Esophagus (tissue), 2 donors: Measurements from ENCODE around the gene S100P. TPM values are rescaled to one million over a fixed set of nuclear protein-coding genes. Genes with fewer than 3 reads are reported as not detected.
"Not testable (repeated sequence)": the region's sequence is repeated elsewhere in the genome, so short reads cannot be mapped to it uniquely, and the experiment has no call there.

Experiments used
- H3K27ac ChIP-seq, 2 donors: one replicate each; pipeline ENCODE4 v1.5.1; 2013; ENCODE audit warnings: low read depth in 2 of 2, mild to moderate bottlenecking in 2 of 2, inconsistent platforms in 1 of 2, low read length in 1 of 2, moderate library complexity in 1 of 2
- H3K27me3 ChIP-seq, 2 donors: one replicate each; pipeline ENCODE4 v1.6.1; 2013; ENCODE audit warnings: low read length in 2 of 2, control low read depth in 1 of 2, mild to moderate bottlenecking in 1 of 2; ENCODE audit not compliant: insufficient read depth in 2 of 2, control insufficient read depth in 1 of 2
- H3K36me3 ChIP-seq, 2 donors: one replicate each; pipeline ENCODE4 v1.6.1; 2013; ENCODE audit warnings: low read length in 1 of 2; ENCODE audit not compliant: control insufficient read depth in 2 of 2, insufficient read depth in 2 of 2
- H3K4me1 ChIP-seq, 2 donors: one replicate each; pipeline ENCODE4 v1.6.1; 2013; ENCODE audit warnings: low read length in 1 of 2; ENCODE audit not compliant: control insufficient read depth in 2 of 2, insufficient read depth in 2 of 2
- H3K4me3 ChIP-seq, 2 donors: one replicate each; pipeline ENCODE4 v1.5.1; 2013; ENCODE audit warnings: low read length in 2 of 2, mild to moderate bottlenecking in 2 of 2, low read depth in 1 of 2, moderate library complexity in 1 of 2
- H3K9me3 ChIP-seq, 2 donors: one replicate each; pipeline ENCODE4 v1.6.1; 2013; ENCODE audit warnings: mild to moderate bottlenecking in 2 of 2, low read depth in 1 of 2, low read length in 1 of 2, moderate library complexity in 1 of 2; ENCODE audit not compliant: control insufficient read depth in 2 of 2, insufficient read depth in 1 of 2
- WGBS, 2 donors: extraction: QIAGEN DNeasy Blood & Tissue Kit; methylation state at CpG; one replicate each; pipeline ENCODE4 v1.1.7; 2013; 5-methylcytosine and 5-hydroxymethylcytosine counted together
- polyA plus RNA-seq, 2 donors: library from polyadenylated mRNA; stranded (reverse); fragments of 200-250 nt; gene quantifications; one replicate each; pipeline ENCODE4 v1.2.3, GENCODE V29; 2013
- donor health status: healthy with polysubstance abuse.
- donor health status: Bipolar disorder and iron deficiency.

S100P gene
- polyA plus RNA-seq, 2 donors, result 60.0 to 290 TPM

DNA sequence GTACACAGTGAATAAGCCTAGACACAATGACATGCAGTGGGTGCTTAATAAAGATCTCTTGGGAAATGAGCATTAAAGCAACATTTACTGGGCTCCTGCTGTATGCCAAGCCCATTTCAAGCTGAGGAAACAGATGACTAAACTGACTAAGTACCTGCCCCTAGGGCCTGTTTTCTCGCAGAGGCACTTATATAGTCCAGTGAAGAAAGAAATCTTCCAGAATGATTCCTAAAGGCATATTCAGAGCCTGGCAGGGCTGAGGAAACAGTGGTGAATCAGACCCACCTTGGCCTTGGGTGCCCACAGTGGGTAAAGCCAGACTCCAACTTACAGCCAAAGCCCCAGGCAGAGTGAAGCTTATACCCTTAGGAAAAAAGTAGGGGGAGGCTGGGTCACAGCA lies 22.0 kb upstream of the S100P start:
- Histone ChIP-seq H3K36me3 (peaks cover 0 to 2% of the 10 kb centered on the region in 2 donors), H3K27ac (no peak overlapping the region), H3K4me3 (no peak overlapping the region), H3K9me3 (no peaks in the 10 kb centered on the region), H3K4me1 (peaks cover 2 to 13% of the 10 kb centered on the region in 2 donors), H3K27me3 (no peaks in the 10 kb centered on the region)
- 66 to 70% methylated on average over 1 of the region's 1 CpG for WGBS, 2 donors

GRCh38 chr4:6672131-6672530 lies 21.5 kb upstream of the S100P start:
- Histone ChIP-seq H3K9me3 (no peaks in the 10 kb centered on the region), H3K36me3 (peaks cover 0 to 5% of the 10 kb centered on the region in 2 donors), H3K4me3 (no peak overlapping the region), H3K4me1 (peaks cover 2 to 16% of the 10 kb centered on the region in 2 donors), H3K27me3 (no peaks in the 10 kb centered on the region), H3K27ac (no peak overlapping the region)
- WGBS, 2 donors, result 94 to 95% methylated on average over 19 of the region's 19 CpGs

- not testable (repeated sequence) for H3K27ac ChIP-seq, H3K36me3 ChIP-seq, H3K4me3 ChIP-seq, H3K27me3 ChIP-seq, H3K9me3 ChIP-seq
- peaks cover 2 to 16% of the 10 kb centered on the region in 2 donors for H3K4me1 ChIP-seq
- WGBS, 2 donors, result 97% methylated on average over 27 to 34 of the region's 34 CpGs
These were observed 21.0 kb upstream of the S100P start for GRCh38 chr4:6672541-6673190.

GRCh38 chr4:6673191-6673659 lies 20.5 kb upstream of the S100P start:
- 28 to 45% methylated on average over 14 of the region's 14 CpGs for WGBS, 2 donors
- not testable (repeated sequence) for H3K36me3 ChIP-seq, H3K9me3 ChIP-seq, H3K27me3 ChIP-seq
- Histone ChIP-seq H3K4me3 (peak overlapping the region; percentile 67 to 75), H3K27ac (peak overlapping the region; percentile 62 to 93), H3K4me1 (peaks cover 2 to 13% of the 10 kb centered on the region in 2 donors)

DNA sequence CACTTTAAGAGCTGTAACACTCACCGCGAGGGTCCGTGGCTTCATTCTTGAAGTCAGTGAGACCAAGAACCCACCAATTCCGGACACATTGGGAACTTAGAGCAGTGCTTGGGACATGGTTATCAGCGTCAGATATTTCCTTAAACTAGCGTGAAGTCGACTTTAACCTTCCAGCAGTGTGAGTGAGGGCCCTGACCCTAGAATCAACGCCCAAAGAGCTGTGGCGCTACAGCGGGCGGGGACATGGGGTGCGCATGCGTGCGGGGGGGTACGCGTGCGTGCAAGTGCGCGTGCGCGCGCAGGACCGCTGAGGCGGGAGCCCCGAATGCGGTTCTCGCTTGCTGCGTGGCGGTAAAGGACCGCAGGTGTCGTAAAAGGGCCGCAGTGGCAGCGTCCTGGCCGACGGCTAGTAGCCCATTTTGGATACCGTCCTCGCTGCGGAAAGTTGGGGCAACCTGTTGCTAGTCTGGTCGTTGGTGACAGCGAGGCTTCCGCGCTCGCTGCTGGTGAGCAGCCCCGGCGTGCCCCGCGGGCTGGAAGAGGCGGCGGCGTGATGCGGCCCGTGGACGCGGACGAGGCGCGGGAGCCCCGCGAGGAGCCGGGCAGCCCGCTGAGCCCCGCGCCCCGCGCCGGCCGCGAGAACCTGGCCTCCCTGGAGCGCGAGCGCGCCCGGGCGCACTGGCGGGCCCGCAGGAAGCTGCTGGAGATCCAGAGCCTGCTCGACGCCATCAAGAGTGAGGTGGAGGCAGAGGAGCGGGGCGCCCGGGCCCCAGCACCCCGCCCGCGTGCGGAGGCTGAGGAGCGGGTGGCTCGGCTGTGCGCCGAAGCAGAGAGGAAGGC lies 19.8 kb upstream of the S100P start:
- 1% methylated on average over 89 of the region's 89 CpGs for WGBS, 2 donors
- H3K4me3 ChIP-seq, result peak overlapping the region; percentile 67 to 75
- peak overlapping the region; percentile 75 to 93 for H3K27ac ChIP-seq
- H3K27me3 ChIP-seq, result no peaks in the 10 kb centered on the region
- peaks cover 2 to 12% of the 10 kb centered on the region in 2 donors for H3K4me1 ChIP-seq
- H3K9me3 ChIP-seq, result no peaks in the 10 kb centered on the region
- H3K36me3 ChIP-seq, result peaks cover 0 to 5% of the 10 kb centered on the region in 2 donors

- Histone ChIP-seq H3K9me3 (no peaks in the 10 kb centered on the region), H3K4me3 (peak overlapping the region; percentile 67 to 75), H3K27me3 (no peaks in the 10 kb centered on the region), H3K27ac (peak overlapping the region; percentile 75 to 93), H3K4me1 (peaks cover 2 to 12% of the 10 kb centered on the region in 2 donors), H3K36me3 (peaks cover 0 to 5% of the 10 kb centered on the region in 2 donors)
- 4% methylated on average over 40 of the region's 40 CpGs for WGBS, 2 donors
These were observed 19.1 kb upstream of the S100P start for GRCh38 chr4:6674500-6675149.

DNA sequence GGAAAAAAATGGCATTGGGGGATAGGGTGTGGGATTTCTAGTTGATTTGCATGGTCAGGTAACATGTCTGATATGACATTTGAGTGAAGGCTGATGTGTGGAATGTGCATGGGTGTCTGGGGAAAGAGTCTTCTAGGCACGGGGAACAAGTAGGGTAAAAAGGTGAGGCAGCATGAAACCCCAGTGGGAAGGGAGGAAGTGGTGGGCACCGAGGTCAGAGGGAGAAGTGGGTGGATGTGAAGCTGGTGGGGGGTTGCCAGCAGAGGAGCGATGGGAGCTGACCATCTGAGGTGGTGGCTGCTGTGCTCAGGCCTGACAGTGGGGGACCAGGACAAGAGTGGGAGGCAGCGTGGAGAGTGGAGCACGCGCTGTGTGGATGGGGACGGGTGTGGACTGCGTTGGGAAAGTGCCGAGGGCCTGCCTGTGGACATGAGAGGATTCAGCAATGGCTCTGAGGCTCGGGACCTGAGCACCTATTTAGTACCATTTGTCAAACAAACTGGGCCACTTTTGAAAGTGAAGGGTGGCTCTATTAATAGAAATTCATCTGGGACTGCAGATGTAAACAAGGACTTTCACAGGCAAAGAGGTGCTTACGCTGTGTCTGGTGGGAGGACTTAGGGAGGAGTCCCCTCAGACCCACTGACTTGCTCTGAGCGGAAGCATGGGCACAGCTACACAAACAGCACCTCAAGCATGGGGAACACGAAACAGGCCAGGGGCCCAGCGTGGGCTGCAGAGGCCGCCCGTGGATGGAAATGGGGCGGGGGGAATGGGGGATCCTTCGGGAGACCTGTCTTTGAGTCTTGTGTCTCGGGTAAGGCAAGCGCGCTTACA lies 16.7 kb upstream of the S100P start:
- no peaks in the 10 kb centered on the region for H3K27me3 ChIP-seq
- no peak overlapping the region for H3K27ac ChIP-seq
- peaks cover 6 to 12% of the 10 kb centered on the region in 2 donors for H3K4me1 ChIP-seq
- peaks cover 0 to 3% of the 10 kb centered on the region in 2 donors for H3K9me3 ChIP-seq
- no peak overlapping the region for H3K4me3 ChIP-seq
- WGBS, 2 donors, result 84 to 86% methylated on average over 21 of the region's 21 CpGs
- H3K36me3 ChIP-seq, result peaks cover 0 to 9% of the 10 kb centered on the region in 2 donors

DNA sequence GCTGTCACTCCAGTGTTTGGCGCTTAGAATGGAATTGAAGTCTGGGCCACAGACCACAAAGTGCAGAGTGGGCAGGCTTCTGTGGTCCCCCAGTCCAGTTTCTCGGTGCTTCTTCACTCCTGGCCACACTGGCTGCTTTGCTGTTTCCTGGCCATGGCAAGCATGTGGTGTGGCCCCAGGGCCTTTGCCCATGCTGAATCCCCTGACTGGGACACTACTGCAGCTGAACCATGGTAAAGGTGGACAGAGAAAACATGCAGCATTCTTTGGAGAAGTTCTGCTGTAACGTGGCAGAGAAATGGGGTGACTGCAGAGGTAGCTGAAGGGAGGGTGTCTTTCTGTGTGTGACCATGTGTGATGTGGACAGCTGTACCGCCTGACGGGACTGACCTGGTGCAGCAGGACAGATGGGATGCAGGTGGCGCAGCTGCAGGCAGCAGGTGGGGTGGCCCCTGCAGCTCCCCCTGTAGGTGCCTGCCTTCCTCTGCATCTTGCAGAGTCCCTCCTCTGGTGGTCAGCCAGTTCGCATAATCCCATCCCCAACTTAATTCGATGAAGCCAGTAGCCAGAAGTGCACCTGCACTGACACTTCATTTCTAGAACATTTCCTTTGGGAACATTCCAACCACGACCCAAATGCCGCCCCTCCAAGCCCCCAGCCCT lies 13.2 kb upstream of the S100P start:
- 86 to 89% methylated on average over 9 to 10 of the region's 10 CpGs for WGBS, 2 donors
- peaks cover 6 to 12% of the 10 kb centered on the region in 2 donors for H3K4me1 ChIP-seq

More for the DNA sequence above, 13.2 kb upstream of the S100P start:
- Histone ChIP-seq H3K36me3 (peaks cover 0 to 9% of the 10 kb centered on the region in 2 donors), H3K27me3 (no peaks in the 10 kb centered on the region), H3K9me3 (peaks cover 0 to 3% of the 10 kb centered on the region in 2 donors), H3K4me3 (no peak overlapping the region), H3K27ac (no peak overlapping the region)
